Stimulated activated CD4-positive, alpha-beta T cell treated with anti-CD3 and anti-CD28 coated beads, TNF-alpha, amount 100 ng/mL, for 24 hours (primary cell): Measurements from ENCODE around the gene LAIR1.

Experiments used
- DNase-seq, 3 experiments: peaks; one replicate each; pipeline ENCODE4 v3.0.0-alpha.2; 2020; ENCODE audit warnings: low read depth in 3 of 3

The LAIR1 gene

GRCh38 chr19:54317108-54317964 is 47.4 kb downstream of the LAIR1 start:
- DNase-seq, result no peak

GRCh38 chr19:54316746-54317107 is 48.0 kb downstream of the LAIR1 start:
- no peak for DNase-seq

GRCh38 chr19:54315956-54316355 is 48.8 kb downstream of the LAIR1 start:
- no peak for DNase-seq

- no peak for DNase-seq
These were observed 52.0 kb downstream of the LAIR1 start, which contains the start of gene LILRA5 for GRCh38 chr19:54312436-54313377. Gene LILRA5, minus strand, starts transcription at chr19:54313166. Its CDS starts 147 bp downstream, at chr19:54313019.

- no peak for DNase-seq
These were observed 52.7 kb downstream of the LAIR1 start for GRCh38 chr19:54312011-54312410.

GRCh38 chr19:54311486-54311885 is 53.2 kb downstream of the LAIR1 start:
- DNase-seq, result no peak

GRCh38 chr19:54310543-54310942 is 54.2 kb downstream of the LAIR1 start:
- no peak for DNase-seq

- DNase-seq, result no peak
These were observed 54.9 kb downstream of the LAIR1 start for GRCh38 chr19:54309811-54310210.

GRCh38 chr19:54307389-54308020 is 57.2 kb downstream of the LAIR1 start:
- no peak for DNase-seq

GRCh38 chr19:54305141-54305540 is 59.6 kb downstream of the LAIR1 start:
- DNase-seq, result no peak

- no peak for DNase-seq
These were observed 62.5 kb downstream of the LAIR1 start for GRCh38 chr19:54302257-54302656.
